Endothelial cell of umbilical vein (primary cell): ENCODE results near the gene PLAAT1. TPM values are rescaled to one million over a fixed set of nuclear protein-coding genes. Genes with fewer than 3 reads are reported as not detected.

Experiments used
- BruUV-seq: library from RNA; stranded (reverse); fragments of 400-500 nt; replicated peaks from 2 replicates; lab custom pipeline; 2021; lab: Mats Ljungman, UMichigan
- CTCF ChIA-PET: fragments of 300-600, 350-600 bp; sonication (Branson Sonifier 250); formaldehyde crosslinking; loops from one replicate; lab custom pipeline; 2021; ENCODE audit warnings: antibody characterized with exemption, inconsistent platforms; lab: Charles Lee
- POLR2A ChIA-PET: fragments of 300-600, 350-600 bp; sonication (Branson Sonifier 250); formaldehyde crosslinking; loops from one replicate; lab custom pipeline; 2021; ENCODE audit warnings: antibody characterized with exemption, inconsistent platforms; lab: Charles Lee
- DNase-seq: peaks from one replicate; pipeline ENCODE4 v3.0.0-alpha.2; 2011; ENCODE audit warnings: low read depth, low spot score
- FAIRE-seq: peaks from 2 replicates; lab custom pipeline; 2011; peaks lifted over from hg19 to GRCh38; lab: Jason Lieb, UNC
- H2AFZ ChIP-seq: 2 replicates; pipeline ENCODE4 v1.6.0; 2012; ENCODE audit warnings: low read depth, low read length, control low read depth, inconsistent platforms
- H3K27ac ChIP-seq: 2 replicates; pipeline ENCODE4 v1.5.1; 2011; ENCODE audit warnings: low read depth, mild to moderate bottlenecking, control low read depth, low read length, moderate library complexity; ENCODE audit not compliant: insufficient read depth
- H3K27me3 ChIP-seq, 2 experiments: 2 replicates each; pipeline versions ENCODE4 v1.6.0 to v1.6.1; 2011; ENCODE audit warnings: low read length in 2 of 2, mixed read lengths in 1 of 2; ENCODE audit not compliant: control insufficient read depth in 2 of 2, insufficient read depth in 2 of 2
- H3K36me3 ChIP-seq, 2 experiments: 2 replicates in 1 of 2; 3 replicates in 1 of 2; pipeline ENCODE4 v1.5.1; 2011; ENCODE audit warnings: low read length in 2 of 2, mild to moderate bottlenecking in 1 of 2, moderate library complexity in 1 of 2; ENCODE audit not compliant: control insufficient read depth in 2 of 2, insufficient read depth in 2 of 2; ENCODE audit errors: extremely low read depth in 1 of 2
- H3K4me1 ChIP-seq: 3 replicates; pipeline ENCODE4 v1.5.1; 2011; ENCODE audit warnings: mild to moderate bottlenecking, low read length; ENCODE audit not compliant: control insufficient read depth, insufficient read depth; ENCODE audit errors: extremely low read depth
- H3K4me2 ChIP-seq: 2 replicates; pipeline ENCODE4 v1.6.1; 2011; ENCODE audit warnings: low read length, control low read depth, mixed read lengths; ENCODE audit not compliant: insufficient read depth
- H3K4me3 ChIP-seq, 3 experiments: fragments of 200-600 bp in 1 of 3; sonication (generic), shearing (Covaris generic) in 1 of 3; replicated peaks in 1 of 3; 2 replicates each; pipeline ENCODE4 v1.5.1; 2011 to 2016; ENCODE audit warnings: control low read depth in 3 of 3, low read length in 3 of 3, mild to moderate bottlenecking in 2 of 3, inconsistent platforms in 1 of 3, low read depth in 1 of 3, moderate library complexity in 1 of 3; ENCODE audit not compliant: insufficient read depth in 1 of 3
- H3K79me2 ChIP-seq: 2 replicates; pipeline ENCODE4 v1.6.0; 2012; ENCODE audit warnings: low read length, inconsistent platforms; ENCODE audit not compliant: control insufficient read depth, insufficient read depth
- H3K9ac ChIP-seq: replicated peaks from 2 replicates; pipeline ENCODE3; 2011; ENCODE audit warnings: low read length, control low read depth; ENCODE audit not compliant: insufficient read depth; ENCODE audit errors: extremely low read depth
- H3K9me1 ChIP-seq: replicated peaks from 3 replicates; pipeline ENCODE4 v1.6.0; 2011; ENCODE audit warnings: mild to moderate bottlenecking, low read length; ENCODE audit not compliant: control insufficient read depth, insufficient read depth; ENCODE audit errors: extremely low read depth
- H3K9me3 ChIP-seq: replicated peaks from 2 replicates; pipeline ENCODE4 v1.5.1; 2012; ENCODE audit warnings: low read length, inconsistent platforms; ENCODE audit not compliant: control insufficient read depth, insufficient read depth
- H4K20me1 ChIP-seq: replicated peaks from 2 replicates; pipeline ENCODE3; 2011; ENCODE audit warnings: mild to moderate bottlenecking, low read length; ENCODE audit not compliant: control insufficient read depth, insufficient read depth; ENCODE audit errors: extremely low read depth
- EZH2 ChIP-seq: IDR thresholded peaks from 2 replicates; pipeline ENCODE4 v1.6.1; 2012; ENCODE audit warnings: borderline replicate concordance, low read depth, mild to moderate bottlenecking, moderate library complexity, low read length, inconsistent platforms; ENCODE audit not compliant: severe bottlenecking
- FOS ChIP-seq: IDR thresholded peaks from 2 replicates; pipeline ENCODE4 v1.6.1; 2011; ENCODE audit warnings: mild to moderate bottlenecking, low read length, moderate library complexity, borderline replicate concordance; ENCODE audit not compliant: insufficient read depth
- GATA2 ChIP-seq: IDR thresholded peaks from 2 replicates; pipeline ENCODE4 v1.7.0; 2011; ENCODE audit warnings: low read depth, mild to moderate bottlenecking, moderate library complexity, mixed read lengths, low read length; ENCODE audit not compliant: insufficient read length, insufficient read depth
- JUN ChIP-seq: IDR thresholded peaks from 2 replicates; pipeline ENCODE4 v1.6.1; 2011; ENCODE audit warnings: borderline replicate concordance, low read depth; ENCODE audit not compliant: insufficient read length, insufficient read depth
- MYC ChIP-seq: IDR thresholded peaks from one replicate; pipeline ENCODE4 v1.6.1; 2011; ENCODE audit warnings: mild to moderate bottlenecking, low read depth, low read length
- POLR2A ChIP-seq: IDR thresholded peaks from 2 replicates; pipeline ENCODE4 v1.6.1; 2012; ENCODE audit warnings: low read depth, mild to moderate bottlenecking, control low read depth, low read length
- POLR2AphosphoS5 ChIP-seq: IDR thresholded peaks from 2 replicates; pipeline ENCODE4 v1.6.1; 2012; ENCODE audit warnings: low read depth, mild to moderate bottlenecking, control low read depth, low read length, moderate library complexity; ENCODE audit not compliant: insufficient read depth
- dilution Hi-C: fragments of 300-500 bp; cut with MboI; formaldehyde crosslinking; loops from one replicate; pipeline ENCODE4 v1.15.0; 2019; ENCODE audit warnings: low sequenced_read_pairs; ENCODE audit not compliant: extremely low pct_ligation_motif_present
- intact Hi-C: fragments of 100-400 bp; cut with micrococcal nuclease; formaldehyde crosslinking; loops from one replicate; pipeline ENCODE4 v1.10.0; 2022
- polyA plus RNA-seq, 4 experiments: library from polyadenylated mRNA; depleted of rRNA in 3 of 4; stranded (reverse) in 3 of 4; unstranded in 1 of 4; fragments of >200 nt; gene quantifications; 2 replicates each; pipeline versions ENCODE4 v1.2.1 to v1.2.3, GENCODE V29; 2011 to 2012; ENCODE audit warnings: missing spikeins in 1 of 4
- total RNA-seq: library from RNA; stranded (reverse); gene quantifications from 2 replicates; pipeline ENCODE4 v1.2.3, GENCODE V29; 2021
- TF ChIP-seq, protein P1 (sequence below), 2 donors: IDR thresholded peaks; 1 replicate in 1 of 2; 2 replicates in 1 of 2; pipeline ENCODE4 v1.5.1; 2011; ENCODE audit warnings: low read length in 2 of 2, mild to moderate bottlenecking in 2 of 2, moderate library complexity in 2 of 2, control low read depth in 1 of 2, inconsistent platforms in 1 of 2, low read depth in 1 of 2; ENCODE audit not compliant: insufficient read depth in 1 of 2; ENCODE audit errors: extremely low read depth in 1 of 2
- TF ChIP-seq, protein P2 (sequence below): IDR thresholded peaks from 2 replicates; pipeline ENCODE4 v1.6.1; 2011; ENCODE audit not compliant: insufficient read depth, insufficient read length

The PLAAT1 gene
- total and polyA plus RNA-seq, 2 donors (not counting 3 experiments of a cell fraction or from before 2014, with no cell fraction given), result 0.58 to 0.75 TPM

DNA sequence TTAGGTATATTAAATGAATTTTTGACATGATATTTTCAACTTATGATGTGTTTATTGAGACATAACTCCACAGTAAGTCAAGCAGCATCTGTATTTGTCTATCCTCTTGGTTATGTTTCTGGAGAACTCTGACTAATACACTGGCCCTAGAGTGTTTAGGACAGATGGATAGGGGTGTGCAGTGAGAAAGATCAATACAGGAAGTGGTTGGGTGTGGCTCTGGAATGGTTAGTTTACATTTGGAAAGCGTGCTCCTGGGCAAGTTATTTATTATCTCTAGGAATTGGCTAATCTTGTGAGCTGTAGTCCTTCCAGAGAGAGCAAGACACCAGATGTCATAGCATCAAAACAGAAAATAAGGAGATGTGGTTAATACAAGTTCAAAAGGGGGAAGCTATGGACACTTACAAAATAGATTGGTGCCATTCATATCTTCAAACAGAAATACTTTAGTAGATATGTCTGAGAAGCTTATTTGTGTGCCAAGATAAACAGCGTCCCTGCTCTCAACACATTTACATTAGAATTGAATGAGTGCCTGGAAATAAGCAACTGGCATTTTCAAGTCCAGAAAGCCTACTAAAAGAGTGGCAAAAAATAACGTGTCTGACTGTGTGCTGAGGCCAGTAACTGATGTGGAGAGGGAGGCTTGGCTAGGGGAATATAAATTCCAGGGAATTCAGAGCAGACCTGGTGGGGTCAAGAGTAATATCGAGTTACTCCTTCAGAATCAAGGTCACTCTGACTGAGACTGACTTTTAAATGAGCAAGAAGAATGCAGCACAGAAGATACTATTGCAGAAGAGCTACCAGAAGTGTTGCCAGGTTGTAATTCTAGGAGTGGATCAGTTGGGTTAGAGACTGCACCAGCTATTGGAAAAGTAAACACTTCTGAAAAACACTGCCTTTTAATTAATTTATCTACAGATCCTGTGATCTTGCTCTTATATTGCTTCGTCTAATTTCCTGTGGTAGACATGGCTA lies 33.4 kb upstream of the PLAAT1 start:
- Histone ChIP-seq H3K9ac (no peak overlapping the region), H3K9me1 (no peaks in the 10 kb centered on the region), H4K20me1 (no peaks in the 10 kb centered on the region), H3K4me1 (no peaks in the 10 kb centered on the region), H3K9me3 (no peaks in the 10 kb centered on the region), H2AFZ (no peak overlapping the region), H3K36me3 (no peaks in the 10 kb centered on the region), H3K27me3 (no peaks in the 10 kb centered on the region), H3K27ac (no peak overlapping the region), H3K4me3 (no peak overlapping the region), H3K79me2 (no peaks in the 10 kb centered on the region), H3K4me2 (no peak overlapping the region)
- ChIA-PET CTCF (interaction anchor here (0.7 kb wide), 1 partner anchor 13 kb away, joined by 4 read pairs; no protein-coding TSS in a partner anchor), POLR2A (no interaction called here)
- DNase-seq, result no peak
- no peak for FAIRE-seq
- no TSS peak for BruUV-seq
- TF ChIP-seq GATA2 (no peak), EZH2 (no peak), POLR2AphosphoS5 (no peak), MYC (no peak), FOS (no peak), POLR2A (no peak), JUN (no peak)
- TF ChIP-seq, protein P1, sequence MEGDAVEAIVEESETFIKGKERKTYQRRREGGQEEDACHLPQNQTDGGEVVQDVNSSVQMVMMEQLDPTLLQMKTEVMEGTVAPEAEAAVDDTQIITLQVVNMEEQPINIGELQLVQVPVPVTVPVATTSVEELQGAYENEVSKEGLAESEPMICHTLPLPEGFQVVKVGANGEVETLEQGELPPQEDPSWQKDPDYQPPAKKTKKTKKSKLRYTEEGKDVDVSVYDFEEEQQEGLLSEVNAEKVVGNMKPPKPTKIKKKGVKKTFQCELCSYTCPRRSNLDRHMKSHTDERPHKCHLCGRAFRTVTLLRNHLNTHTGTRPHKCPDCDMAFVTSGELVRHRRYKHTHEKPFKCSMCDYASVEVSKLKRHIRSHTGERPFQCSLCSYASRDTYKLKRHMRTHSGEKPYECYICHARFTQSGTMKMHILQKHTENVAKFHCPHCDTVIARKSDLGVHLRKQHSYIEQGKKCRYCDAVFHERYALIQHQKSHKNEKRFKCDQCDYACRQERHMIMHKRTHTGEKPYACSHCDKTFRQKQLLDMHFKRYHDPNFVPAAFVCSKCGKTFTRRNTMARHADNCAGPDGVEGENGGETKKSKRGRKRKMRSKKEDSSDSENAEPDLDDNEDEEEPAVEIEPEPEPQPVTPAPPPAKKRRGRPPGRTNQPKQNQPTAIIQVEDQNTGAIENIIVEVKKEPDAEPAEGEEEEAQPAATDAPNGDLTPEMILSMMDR (IDR thresholded peaks at IDR 0.05; ENCODE audit: extremely low read depth in 1 of 2, insufficient read depth in 1 of 2, low read depth in 1 of 2, low read length in 2 of 2), result no peak
- TF ChIP-seq, protein P2, sequence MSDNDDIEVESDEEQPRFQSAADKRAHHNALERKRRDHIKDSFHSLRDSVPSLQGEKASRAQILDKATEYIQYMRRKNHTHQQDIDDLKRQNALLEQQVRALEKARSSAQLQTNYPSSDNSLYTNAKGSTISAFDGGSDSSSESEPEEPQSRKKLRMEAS, result no peak
- dilution Hi-C loops (no loop called here), intact Hi-C loops (no loop called here)
